ENCODE measurements around the gene PRR33. TPM values are rescaled to one million over a fixed set of nuclear protein-coding genes. Genes with fewer than 3 reads are reported as not detected.

The PRR33 gene
- total and polyA plus RNA-seq, 5 donors = 0.11 to 0.82 (median 0.25) TPM

- intact Hi-C loops (cut with DNase I) = loop anchor here in 3 of 4 donors (5.0 to 10.0 kb wide), 3 partner anchors 186 to 316 kb away; no protein-coding TSS in a partner anchor
- WGBS = 89% methylated on average over 32 of the region's 32 CpGs
- Histone ChIP-seq H3K27ac (ENCODE audit: low read length) (no peak within 1 kb of the TSS), H3K27me3 (ENCODE audit: control insufficient read depth, insufficient read depth) (no peaks in the 10 kb centered on the region), H3K4me3 (ENCODE audit: low read length) (no peak within 1 kb of the TSS), H3K4me1 (ENCODE audit: control insufficient read depth, insufficient read depth, low read length) (no peaks in the 10 kb centered on the region), H3K9me3 (ENCODE audit: control insufficient read depth, low read length) (no peaks in the 10 kb centered on the region)
- ATAC-seq = no peak
- peak; percentile 16 to 67 (median 58) for DNase-seq
Measured at GRCh38 chr11:1838426-1839144, 53.1 kb downstream of the PRR33 start, which contains the start of gene TNNI2. TSS of gene TNNI2 (plus strand) at chr11:1838981. CDS start at chr11:1839697, 716 bp downstream.

Small RNAs within 50 kb of the gene (microRNA-seq; reads per million reads assigned to microRNA genes)
- gene MIR4298 (0 reads per million in 2 donors), gene MIR7847 (0 to 0.54 reads per million in 2 donors)

Other genes with a start within 250 kb of the PRR33 start
- gene KRTAP5-6, start 194.7 kb downstream of the PRR33 start, total RNA-seq = not detected
- not detected for gene KRTAP5-6, start 194.7 kb downstream of the PRR33 start, polyA plus RNA-seq
- gene IFITM10, start 141.3 kb downstream of the PRR33 start, total RNA-seq = 1 to 10 TPM in 1 of 4 donors, under 1 TPM in 3; 0.48 to 1.0 (median 0.59) TPM
- 0.25 TPM for gene IFITM10, start 141.3 kb downstream of the PRR33 start, polyA plus RNA-seq
- gene CTSD, start 128.0 kb downstream of the PRR33 start, total RNA-seq = 100 to 1,000 TPM; 674 to 717 (median 700) TPM
- 748 TPM for gene CTSD, start 128.0 kb downstream of the PRR33 start, polyA plus RNA-seq
- gene SYT8, start 56.9 kb downstream of the PRR33 start, total RNA-seq = not detected
- gene SYT8, start 56.9 kb downstream of the PRR33 start, polyA plus RNA-seq = not detected
- not detected for gene TNNI2, start 52.9 kb downstream of the PRR33 start, total RNA-seq
- not detected for gene TNNI2, start 52.9 kb downstream of the PRR33 start, polyA plus RNA-seq
- gene LSP1, start 38.8 kb downstream of the PRR33 start, total RNA-seq = 10 to 100 TPM in 3 of 4 donors, 1 to 10 TPM in 1; 7.6 to 18.3 (median 14.8) TPM
- 11.7 TPM for gene LSP1, start 38.8 kb downstream of the PRR33 start, polyA plus RNA-seq
- gene TNNT3, start 27.8 kb upstream of the PRR33 start, total RNA-seq = 10 to 100 TPM in 3 of 4 donors, 1 to 10 TPM in 1; 9.0 to 58.7 (median 34.1) TPM
- 63.1 TPM for gene TNNT3, start 27.8 kb upstream of the PRR33 start, polyA plus RNA-seq
- gene MRPL23, start 55.4 kb upstream of the PRR33 start, total RNA-seq = 100 to 1,000 TPM in 1 of 4 donors, 10 to 100 TPM in 3; 47.1 to 102 (median 74.8) TPM
- gene MRPL23, start 55.4 kb upstream of the PRR33 start, polyA plus RNA-seq = 108 TPM
- 100 to 1,000 TPM; 279 to 500 (median 401) TPM for gene H19, start 105.9 kb upstream of the PRR33 start, total RNA-seq
- 813 TPM for gene H19, start 105.9 kb upstream of the PRR33 start, polyA plus RNA-seq
- gene IGF2, start 247.5 kb upstream of the PRR33 start, total RNA-seq = 10 to 100 TPM; 34.6 to 94.1 (median 47.0) TPM
- 66.3 TPM for gene IGF2, start 247.5 kb upstream of the PRR33 start, polyA plus RNA-seq

Measured in right cardiac atrium (tissue), 5 donors.